Natural killer cell (primary cell): ENCODE results near the gene NUBP2. TPM values are rescaled to one million over a fixed set of nuclear protein-coding genes. Genes with fewer than 3 reads are reported as not detected.

ENCODE experiments used
- ATAC-seq, 3 donors: fragments of 150-1000 bp in 2 of 3; fragments of 200-7000 bp in 1 of 3; cut with Tn5 transposase; 1 replicate in 1 of 3; 2 replicates in 2 of 3; pipeline ENCODE4 v1.10.0; 2021; ENCODE audit warnings: mild to moderate bottlenecking in 2 of 3, moderate library complexity in 2 of 3
- DNase-seq, 2 donors: peaks; one replicate each; pipeline versions ENCODE4 v3.0.0 to v3.0.0-alpha.2; 2013 to 2021; ENCODE audit warnings: mixed read lengths in 1 of 2
- H3K27ac ChIP-seq: one replicate; pipeline ENCODE4 v1.5.1; 2013; ENCODE audit warnings: mild to moderate bottlenecking, low read length
- H3K27me3 ChIP-seq: one replicate; pipeline ENCODE4 v1.6.1; 2013; ENCODE audit warnings: low read length; ENCODE audit not compliant: control insufficient read depth, insufficient read depth
- H3K36me3 ChIP-seq: one replicate; pipeline ENCODE4 v1.6.1; 2013; ENCODE audit warnings: low read length; ENCODE audit not compliant: control insufficient read depth, insufficient read depth
- H3K4me1 ChIP-seq: one replicate; pipeline ENCODE4 v1.6.1; 2013; ENCODE audit warnings: low read length; ENCODE audit not compliant: control insufficient read depth, insufficient read depth
- H3K4me3 ChIP-seq: one replicate; pipeline ENCODE4 v1.5.1; 2013; ENCODE audit warnings: low read length
- H3K9me3 ChIP-seq: one replicate; pipeline ENCODE4 v1.6.1; 2013; ENCODE audit warnings: low read length; ENCODE audit not compliant: control insufficient read depth, insufficient read depth
- H3K27ac Mint-ChIP-seq, 2 donors: one replicate each; pipeline ENCODE4 v1.8.0; 2022; ENCODE audit warnings: mild to moderate bottlenecking in 2 of 2, mixed read lengths in 2 of 2, moderate library complexity in 1 of 2
- H3K27me3 Mint-ChIP-seq, 2 donors: one replicate each; pipeline ENCODE4 v1.8.0; 2022; ENCODE audit warnings: low read depth in 2 of 2, mixed read lengths in 2 of 2
- H3K36me3 Mint-ChIP-seq: one replicate; pipeline ENCODE4 v1.8.0; 2022; ENCODE audit warnings: mixed read lengths
- H3K4me1 Mint-ChIP-seq, 2 donors: one replicate each; pipeline ENCODE4 v1.8.0; 2022; ENCODE audit warnings: mixed read lengths in 2 of 2
- H3K4me3 Mint-ChIP-seq: one replicate; pipeline ENCODE4 v1.8.0; 2022; ENCODE audit warnings: mild to moderate bottlenecking, moderate library complexity, mixed read lengths
- H3K9me3 Mint-ChIP-seq, 2 donors: one replicate each; pipeline ENCODE4 v1.8.0; 2022; ENCODE audit warnings: mixed read lengths in 2 of 2
- WGBS: methylation state at CpG from one replicate; pipeline ENCODE4 v1.1.7; 2013; ENCODE audit warnings: missing lambda C conversion rate; ENCODE audit not compliant: insufficient coverage; 5-methylcytosine and 5-hydroxymethylcytosine counted together
- intact Hi-C: fragments of 100-400 bp; cut with micrococcal nuclease; formaldehyde crosslinking; loops from one replicate; pipeline ENCODE4 v1.14.2; 2022
- total RNA-seq, 4 donors: library from RNA; stranded (reverse); fragments of 120-200 nt in 1 of 4; gene quantifications; one replicate each; pipeline versions ENCODE4 v1.2.3 to v1.2.4, GENCODE V29; 2013 to 2022
- TF ChIP-seq, protein P1 (sequence below): fragments of 200-600 bp; IDR thresholded peaks from one replicate; pipeline ENCODE4 v1.8.0; 2022; ENCODE audit warnings: antibody characterized with exemption

Gene NUBP2
- total RNA-seq, 3 donors from 2014 or later (not counting 1 experiment from before 2014, with no cell fraction given) = 39.5 to 51.9 (median 49.4) TPM

DNA sequence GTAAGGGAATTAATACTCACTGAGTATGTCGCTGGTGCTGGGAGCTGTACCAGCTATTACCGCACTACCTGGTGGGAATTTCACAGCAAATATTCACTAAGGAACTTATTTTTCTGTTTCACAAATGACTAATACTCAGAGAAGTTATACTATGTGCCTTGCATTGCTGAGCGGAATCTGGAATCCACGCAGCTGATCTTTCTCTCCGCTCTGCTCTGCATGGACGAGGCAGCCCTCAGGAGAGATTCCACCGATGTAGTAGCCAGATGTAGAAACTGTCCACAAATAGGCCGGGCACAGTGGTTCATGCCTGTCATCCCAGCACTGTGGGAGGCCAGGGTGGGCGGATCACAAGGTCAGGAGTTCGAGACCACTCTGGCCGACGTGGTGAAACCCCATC lies 28.6 kb upstream of the NUBP2 start:
- 94% methylated on average over 11 of the region's 12 CpGs for WGBS
- TF ChIP-seq, protein P1, sequence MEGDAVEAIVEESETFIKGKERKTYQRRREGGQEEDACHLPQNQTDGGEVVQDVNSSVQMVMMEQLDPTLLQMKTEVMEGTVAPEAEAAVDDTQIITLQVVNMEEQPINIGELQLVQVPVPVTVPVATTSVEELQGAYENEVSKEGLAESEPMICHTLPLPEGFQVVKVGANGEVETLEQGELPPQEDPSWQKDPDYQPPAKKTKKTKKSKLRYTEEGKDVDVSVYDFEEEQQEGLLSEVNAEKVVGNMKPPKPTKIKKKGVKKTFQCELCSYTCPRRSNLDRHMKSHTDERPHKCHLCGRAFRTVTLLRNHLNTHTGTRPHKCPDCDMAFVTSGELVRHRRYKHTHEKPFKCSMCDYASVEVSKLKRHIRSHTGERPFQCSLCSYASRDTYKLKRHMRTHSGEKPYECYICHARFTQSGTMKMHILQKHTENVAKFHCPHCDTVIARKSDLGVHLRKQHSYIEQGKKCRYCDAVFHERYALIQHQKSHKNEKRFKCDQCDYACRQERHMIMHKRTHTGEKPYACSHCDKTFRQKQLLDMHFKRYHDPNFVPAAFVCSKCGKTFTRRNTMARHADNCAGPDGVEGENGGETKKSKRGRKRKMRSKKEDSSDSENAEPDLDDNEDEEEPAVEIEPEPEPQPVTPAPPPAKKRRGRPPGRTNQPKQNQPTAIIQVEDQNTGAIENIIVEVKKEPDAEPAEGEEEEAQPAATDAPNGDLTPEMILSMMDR = no peak
- Histone ChIP-seq H3K27ac (no peak overlapping the region), H3K36me3 (peaks cover 26% of the 10 kb centered on the region), H3K4me3 (no peak overlapping the region), H3K9me3 (no peaks in the 10 kb centered on the region), H3K4me1 (peaks cover 10% of the 10 kb centered on the region), H3K27me3 (no peaks in the 10 kb centered on the region)
- DNase-seq (no peak), ATAC-seq (no peak)
- H3K27ac Mint-ChIP-seq = no peak overlapping the region
- no peaks in the 10 kb centered on the region for H3K36me3 Mint-ChIP-seq
- no peak overlapping the region for H3K4me3 Mint-ChIP-seq
- H3K4me1 Mint-ChIP-seq = peaks cover 0 to 6% of the 10 kb centered on the region in 2 donors
- intact Hi-C loops = no loop called here
- H3K9me3 Mint-ChIP-seq = no peaks in the 10 kb centered on the region
- H3K27me3 Mint-ChIP-seq = no peaks in the 10 kb centered on the region

DNA sequence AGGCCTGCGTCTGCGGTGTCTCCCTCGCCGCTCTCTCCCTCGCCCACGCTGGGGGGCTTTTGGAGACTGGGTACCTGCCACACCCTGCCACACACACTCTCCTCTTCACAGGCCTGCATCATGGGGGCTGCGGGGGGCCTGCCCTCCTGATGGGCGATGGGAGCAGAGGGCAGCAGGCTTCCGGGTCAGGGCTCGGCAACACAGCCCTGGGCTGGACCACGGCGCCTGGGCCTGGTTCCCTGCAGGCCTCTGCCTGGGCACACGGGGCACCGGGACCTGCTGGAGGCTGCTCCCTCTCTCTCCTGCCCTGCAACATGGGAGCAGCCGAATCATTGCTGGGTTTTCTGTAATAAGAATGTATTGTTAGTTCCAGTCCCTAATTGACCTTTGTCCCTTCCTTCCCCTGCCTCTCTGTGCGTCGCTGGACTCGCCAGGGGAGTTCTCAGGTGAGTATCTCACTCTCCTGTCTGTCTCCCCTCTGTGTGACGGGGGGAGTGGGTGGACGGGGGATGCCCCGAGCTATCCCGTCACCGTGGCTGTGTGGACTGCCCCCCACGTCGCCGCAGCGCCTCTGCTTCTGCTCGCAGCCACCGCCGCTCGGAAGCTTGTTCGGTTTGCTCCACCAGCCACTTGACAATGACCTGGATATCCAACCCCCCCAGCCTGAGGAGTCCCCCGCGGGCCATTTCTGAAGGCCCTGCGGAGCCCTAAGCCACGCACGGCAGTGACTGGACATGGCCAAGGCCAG lies 24.9 kb upstream of the NUBP2 start:
- Histone ChIP-seq H3K36me3 (peaks cover 31% of the 10 kb centered on the region), H3K4me3 (no peak overlapping the region), H3K9me3 (no peaks in the 10 kb centered on the region), H3K27me3 (no peaks in the 10 kb centered on the region), H3K4me1 (peaks cover 10% of the 10 kb centered on the region), H3K27ac (no peak overlapping the region)
- H3K36me3 Mint-ChIP-seq = peaks cover 7% of the 10 kb centered on the region
- no peaks in the 10 kb centered on the region for H3K9me3 Mint-ChIP-seq
- H3K27ac Mint-ChIP-seq = no peak overlapping the region
- H3K27me3 Mint-ChIP-seq = no peaks in the 10 kb centered on the region
- H3K4me3 Mint-ChIP-seq = no peak overlapping the region
- WGBS = 96% methylated on average over 36 of the region's 37 CpGs
- DNase-seq (no peak), ATAC-seq (no peak)
- intact Hi-C loops = no loop called here
- peaks cover 0 to 6% of the 10 kb centered on the region in 2 donors for H3K4me1 Mint-ChIP-seq
- TF ChIP-seq, protein P1 = no peak

DNA sequence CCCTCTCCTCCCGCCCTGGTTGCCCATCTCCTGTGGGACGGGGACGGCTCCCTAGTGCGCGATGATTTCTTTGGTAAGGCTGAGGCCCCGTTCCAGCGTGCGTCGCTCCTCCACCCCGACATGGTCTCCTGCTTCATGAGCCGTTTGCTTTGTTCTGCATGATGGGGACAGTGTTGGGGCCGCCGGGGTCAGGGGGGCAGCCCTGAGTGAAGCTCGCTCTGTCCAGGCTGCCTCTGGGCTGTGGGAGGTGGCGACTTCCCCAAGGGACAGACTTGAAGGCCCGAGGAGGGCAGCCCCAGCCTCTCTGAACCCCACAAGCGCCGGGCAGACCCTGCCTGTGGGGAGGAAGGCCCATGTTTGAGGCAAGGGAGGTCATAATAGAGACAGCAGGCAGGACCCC lies 23.8 kb upstream of the NUBP2 start:
- Histone ChIP-seq H3K4me1 (peaks cover 10% of the 10 kb centered on the region), H3K27ac (no peak overlapping the region), H3K4me3 (no peak overlapping the region), H3K9me3 (no peaks in the 10 kb centered on the region), H3K36me3 (peaks cover 37% of the 10 kb centered on the region), H3K27me3 (no peaks in the 10 kb centered on the region)
- H3K27me3 Mint-ChIP-seq = no peaks in the 10 kb centered on the region
- no peak for DNase-seq
- TF ChIP-seq, protein P1 = no peak
- no peaks in the 10 kb centered on the region for H3K9me3 Mint-ChIP-seq
- intact Hi-C loops = no loop called here
- H3K36me3 Mint-ChIP-seq = peaks cover 7% of the 10 kb centered on the region
- H3K27ac Mint-ChIP-seq = peak overlapping the region in 1 of 2 donors; percentile 45
- ATAC-seq = no peak
- H3K4me1 Mint-ChIP-seq = peaks cover 0 to 6% of the 10 kb centered on the region in 2 donors
- H3K4me3 Mint-ChIP-seq = no peak overlapping the region
- WGBS = 98% methylated on average over 18 of the region's 18 CpGs

DNA sequence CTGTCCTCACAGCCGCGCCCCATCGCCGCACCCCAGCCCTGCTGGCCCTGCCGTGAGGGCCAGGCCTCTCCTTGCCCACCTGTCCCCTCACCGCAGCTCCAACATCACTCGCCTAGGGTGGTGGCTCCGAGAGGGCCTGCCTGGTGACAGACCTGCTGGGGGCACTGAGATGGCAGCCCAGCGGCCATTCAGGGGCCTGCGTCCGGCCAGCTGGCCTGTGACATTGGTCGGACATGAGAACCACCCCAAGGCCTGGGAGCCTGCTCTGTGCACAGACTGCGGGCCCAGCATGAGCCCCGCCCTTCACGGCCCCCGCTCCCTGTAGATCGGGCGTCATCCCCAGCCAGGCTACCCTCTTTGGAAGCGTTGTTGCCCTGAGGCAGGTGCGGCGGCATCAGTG lies 23.2 kb upstream of the NUBP2 start:
- Mint-ChIP-seq H3K27me3 (no peaks in the 10 kb centered on the region), H3K4me3 (no peak overlapping the region), H3K9me3 (no peaks in the 10 kb centered on the region), H3K4me1 (peaks cover 0 to 6% of the 10 kb centered on the region in 2 donors), H3K27ac (peak overlapping the region in 1 of 2 donors; percentile 45), H3K36me3 (peaks cover 7% of the 10 kb centered on the region)
- intact Hi-C loops = no loop called here
- Histone ChIP-seq H3K36me3 (peaks cover 35% of the 10 kb centered on the region), H3K4me3 (no peak overlapping the region), H3K27ac (no peak overlapping the region), H3K9me3 (no peaks in the 10 kb centered on the region), H3K27me3 (no peaks in the 10 kb centered on the region), H3K4me1 (peaks cover 10% of the 10 kb centered on the region)
- TF ChIP-seq, protein P1 = no peak
- WGBS = 97% methylated on average over 21 of the region's 21 CpGs
- DNase-seq = no peak
- ATAC-seq = no peak
